ENCODE data around the gene RAB44. TPM values are rescaled to one million over a fixed set of nuclear protein-coding genes. Genes with fewer than 3 reads are reported as not detected.

RAB44 gene
- total and polyA plus RNA-seq, 2 donors (not counting 1 experiment from before 2014, with no cell fraction given), result 0.15 to 0.16 TPM

GRCh38 chr6:36669002-36669401, 28.6 kb upstream of the RAB44 start:
- H3K4me3 Mint-ChIP-seq, result no peak overlapping the region
- H3K27me3 Mint-ChIP-seq, result no peaks in the 10 kb centered on the region
- ChIA-PET POLR2A (no interaction called here), CTCF (interaction anchor here (0.6 to 1.4 kb wide), 3 partner anchors 17 to 90 kb away, joined by 3 to 4 read pairs (median 4); no protein-coding TSS in a partner anchor)
- H3K27ac ChIP-seq (ENCODE audit: low read length in 2 of 2), result no peak overlapping the region
- ATAC-seq (ENCODE audit: low read depth), result no peak
- H3K27ac Mint-ChIP-seq, result no peak overlapping the region
- no peak for TF ChIP-seq EZH2 (IDR thresholded peaks at IDR 0.05; ENCODE audit: borderline replicate concordance, insufficient read depth, low read depth, low read length, poor library complexity, severe bottlenecking)
- TF ChIP-seq CTCF (IDR thresholded peaks at IDR 0.05), result no peak
- no peak for DNase-seq
- H3K4me1 Mint-ChIP-seq, result peaks cover 29% of the 10 kb centered on the region
- 100% methylated on average over 1 of the region's 6 CpGs for WGBS (ENCODE audit: insufficient coverage)
- no peaks in the 10 kb centered on the region for H4K20me1 ChIP-seq (ENCODE audit: control insufficient read depth, insufficient read depth, low read length, poor library complexity, severe bottlenecking)
- peaks cover 0 to 3% (median 3%) of the 10 kb centered on the region in 3 donors for H3K9me3 ChIP-seq (ENCODE audit: control extremely low read depth in 1 of 3, control insufficient read depth in 2 of 3, insufficient read depth in 1 of 3, low read length in 2 of 3)
- no peak overlapping the region for H3K9ac ChIP-seq (ENCODE audit: low read length)
- H3K4me3 ChIP-seq (ENCODE audit: control extremely low read depth in 1 of 5, extremely low read depth in 1 of 5, insufficient read depth in 1 of 5, low read depth in 2 of 5, low read length in 4 of 5), result no peak overlapping the region
- H3K36me3 ChIP-seq (replicated peaks in 1 of 2; ENCODE audit: control extremely low read depth in 1 of 2, control insufficient read depth in 1 of 2, extremely low read depth in 1 of 2, insufficient read depth in 2 of 2, low read length in 1 of 2), result no peaks in the 10 kb centered on the region
- intact Hi-C loops (cut with micrococcal nuclease), result no loop called here
- H3K27me3 ChIP-seq (replicated peaks in 1 of 4; ENCODE audit: control extremely low read depth in 1 of 4, control insufficient read depth in 3 of 4, insufficient read depth in 4 of 4, low read length in 3 of 4), result no peaks in the 10 kb centered on the region
- H2AFZ ChIP-seq (ENCODE audit: insufficient read depth, low read depth, low read length, poor library complexity, severe bottlenecking), result no peak overlapping the region
- no peaks in the 10 kb centered on the region for H3K9me3 Mint-ChIP-seq (ENCODE audit: insufficient read depth)
- peaks cover 18 to 28% of the 10 kb centered on the region in 2 donors for H3K4me1 ChIP-seq (ENCODE audit: control insufficient read depth in 2 of 2, insufficient read depth in 2 of 2, low read length in 2 of 2)
- H3K4me2 ChIP-seq (replicated peaks; ENCODE audit: low read depth, low read length, poor library complexity, severe bottlenecking), result no peak overlapping the region
- no peaks in the 10 kb centered on the region for H3K79me2 ChIP-seq (ENCODE audit: control insufficient read depth, insufficient read depth, low read length)

- no peak for ATAC-seq (ENCODE audit: low read depth)
Observed at GRCh38 chr6:36670271-36670670, 27.4 kb upstream of the RAB44 start.

More at GRCh38 chr6:36670271-36670670, 27.4 kb upstream of the RAB44 start:
- H3K36me3 ChIP-seq (replicated peaks in 1 of 2; ENCODE audit: control extremely low read depth in 1 of 2, control insufficient read depth in 1 of 2, extremely low read depth in 1 of 2, insufficient read depth in 2 of 2, low read length in 1 of 2), result no peaks in the 10 kb centered on the region
- WGBS (ENCODE audit: insufficient coverage), result 95% methylated on average over 5 of the region's 7 CpGs
- H3K9me3 Mint-ChIP-seq (ENCODE audit: insufficient read depth), result no peaks in the 10 kb centered on the region
- H3K4me1 Mint-ChIP-seq, result peaks cover 19% of the 10 kb centered on the region
- no peak for DNase-seq
- no peaks in the 10 kb centered on the region for H3K27me3 Mint-ChIP-seq
- H2AFZ ChIP-seq (ENCODE audit: insufficient read depth, low read depth, low read length, poor library complexity, severe bottlenecking), result no peak overlapping the region
- no peak overlapping the region for H3K27ac ChIP-seq (ENCODE audit: low read length in 2 of 2)
- no peak overlapping the region for H3K4me3 ChIP-seq (ENCODE audit: control extremely low read depth in 1 of 5, extremely low read depth in 1 of 5, insufficient read depth in 1 of 5, low read depth in 2 of 5, low read length in 4 of 5)
- TF ChIP-seq EZH2 (IDR thresholded peaks at IDR 0.05; ENCODE audit: borderline replicate concordance, insufficient read depth, low read depth, low read length, poor library complexity, severe bottlenecking) (no peak), CTCF (IDR thresholded peaks at IDR 0.05) (no peak)
- H4K20me1 ChIP-seq (ENCODE audit: control insufficient read depth, insufficient read depth, low read length, poor library complexity, severe bottlenecking), result no peaks in the 10 kb centered on the region
- H3K27me3 ChIP-seq (replicated peaks in 1 of 4; ENCODE audit: control extremely low read depth in 1 of 4, control insufficient read depth in 3 of 4, insufficient read depth in 4 of 4, low read length in 3 of 4), result no peaks in the 10 kb centered on the region
- intact Hi-C loops (cut with micrococcal nuclease), result no loop called here
- ChIA-PET POLR2A (no interaction called here), CTCF (interaction anchor here (0.6 kb wide), 1 partner anchor 703 kb away, joined by 5 read pairs; no protein-coding TSS in a partner anchor)
- H3K4me2 ChIP-seq (replicated peaks; ENCODE audit: low read depth, low read length, poor library complexity, severe bottlenecking), result no peak overlapping the region
- no peak overlapping the region for H3K4me3 Mint-ChIP-seq
- H3K4me1 ChIP-seq (ENCODE audit: control insufficient read depth in 2 of 2, insufficient read depth in 2 of 2, low read length in 2 of 2), result peaks cover 9 to 18% of the 10 kb centered on the region in 2 donors
- no peaks in the 10 kb centered on the region for H3K79me2 ChIP-seq (ENCODE audit: control insufficient read depth, insufficient read depth, low read length)
- no peak overlapping the region for H3K27ac Mint-ChIP-seq
- H3K9ac ChIP-seq (ENCODE audit: low read length), result no peak overlapping the region
- H3K9me3 ChIP-seq (ENCODE audit: control extremely low read depth in 1 of 3, control insufficient read depth in 2 of 3, insufficient read depth in 1 of 3, low read length in 2 of 3), result peaks cover 0 to 3% (median 3%) of the 10 kb centered on the region in 3 donors
